Upper lobe of left lung (tissue), 4 donors: ENCODE results near the gene MMP12.

ENCODE experiments used
- POLR2A ChIP-seq, 4 donors: fragments of 450-650 bp; IDR thresholded peaks; one replicate each; pipeline ENCODE4 v1.5.1; 2016 to 2017; ENCODE audit warnings: antibody characterized with exemption in 4 of 4, mild to moderate bottlenecking in 2 of 4
- POLR2AphosphoS5 ChIP-seq, 2 donors: sonication (generic); formaldehyde crosslinking; IDR thresholded peaks; one replicate each; pipeline ENCODE4 v1.5.1; 2017; ENCODE audit warnings: antibody characterized with exemption in 2 of 2
- TF ChIP-seq, protein P1 (sequence below), 6 experiments: fragments of 450-650 bp in 4 of 6; fragments of 200-600 bp in 2 of 6; sonication (generic) in 2 of 6; IDR thresholded peaks; one replicate each; pipeline ENCODE4 v1.5.1; 2016 to 2019; ENCODE audit warnings: antibody characterized with exemption in 6 of 6

DNA sequence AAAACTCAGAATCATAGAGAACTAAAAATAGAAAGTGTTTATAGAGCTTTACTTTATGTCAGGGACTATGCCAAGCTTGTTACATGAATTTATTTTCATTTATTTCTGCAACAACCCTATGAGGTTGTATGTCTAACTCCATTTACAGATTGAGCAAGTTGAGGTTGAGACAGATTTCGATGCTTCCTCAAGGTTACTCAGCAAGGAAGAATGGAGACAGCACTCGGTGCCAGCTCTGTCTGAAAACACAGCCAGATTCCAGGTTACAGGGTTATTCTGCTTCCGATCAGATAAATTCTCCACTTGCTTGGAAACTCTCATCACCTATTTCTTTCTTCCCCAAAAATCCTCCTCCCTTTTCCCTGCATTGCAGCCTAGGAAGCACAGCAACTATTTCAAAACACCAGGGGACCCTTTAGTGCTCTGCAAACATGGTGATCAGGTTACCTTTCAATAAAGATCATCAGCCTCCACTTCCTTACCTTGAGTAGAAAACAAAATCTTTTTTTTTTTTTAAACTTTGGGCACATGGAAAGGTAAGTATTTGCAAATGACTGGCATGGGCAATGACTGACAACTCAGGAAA, 38.4 kb downstream of the MMP12 start:
- no peak for TF ChIP-seq POLR2A (IDR thresholded peaks at IDR 0.05)
- TF ChIP-seq, protein P1, sequence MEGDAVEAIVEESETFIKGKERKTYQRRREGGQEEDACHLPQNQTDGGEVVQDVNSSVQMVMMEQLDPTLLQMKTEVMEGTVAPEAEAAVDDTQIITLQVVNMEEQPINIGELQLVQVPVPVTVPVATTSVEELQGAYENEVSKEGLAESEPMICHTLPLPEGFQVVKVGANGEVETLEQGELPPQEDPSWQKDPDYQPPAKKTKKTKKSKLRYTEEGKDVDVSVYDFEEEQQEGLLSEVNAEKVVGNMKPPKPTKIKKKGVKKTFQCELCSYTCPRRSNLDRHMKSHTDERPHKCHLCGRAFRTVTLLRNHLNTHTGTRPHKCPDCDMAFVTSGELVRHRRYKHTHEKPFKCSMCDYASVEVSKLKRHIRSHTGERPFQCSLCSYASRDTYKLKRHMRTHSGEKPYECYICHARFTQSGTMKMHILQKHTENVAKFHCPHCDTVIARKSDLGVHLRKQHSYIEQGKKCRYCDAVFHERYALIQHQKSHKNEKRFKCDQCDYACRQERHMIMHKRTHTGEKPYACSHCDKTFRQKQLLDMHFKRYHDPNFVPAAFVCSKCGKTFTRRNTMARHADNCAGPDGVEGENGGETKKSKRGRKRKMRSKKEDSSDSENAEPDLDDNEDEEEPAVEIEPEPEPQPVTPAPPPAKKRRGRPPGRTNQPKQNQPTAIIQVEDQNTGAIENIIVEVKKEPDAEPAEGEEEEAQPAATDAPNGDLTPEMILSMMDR (IDR thresholded peaks at IDR 0.05) = no peak
- no peak for TF ChIP-seq POLR2AphosphoS5 (IDR thresholded peaks at IDR 0.05)
